ENCODE results near the gene ADORA1.

DNA sequence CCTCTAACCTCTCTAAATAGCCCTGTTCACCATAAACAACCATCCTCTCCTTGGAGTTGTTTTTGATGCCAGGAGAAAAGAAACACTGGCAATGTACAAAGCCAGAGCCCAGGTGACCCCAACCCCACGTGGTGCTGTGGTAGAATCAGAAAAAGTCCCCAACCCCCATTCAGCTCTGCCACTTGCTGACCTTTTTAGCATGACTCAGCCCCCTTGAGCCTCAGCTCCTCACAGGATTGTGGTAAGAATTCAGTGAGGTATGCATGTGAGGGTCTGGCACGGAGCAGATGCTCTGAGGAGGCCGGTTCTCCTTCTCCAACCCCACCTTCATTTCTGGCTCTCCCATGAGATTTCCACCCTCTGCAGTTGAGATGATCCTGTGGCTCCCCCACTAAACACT lies 70.1 kb downstream of the ADORA1 start:
- TF ChIP-seq TAF1 (IDR thresholded peaks at IDR 0.05; ENCODE audit: low read depth, low read length) (no peak), POLR2AphosphoS5 (IDR thresholded peaks at IDR 0.05; ENCODE audit: low read depth, low read length) (no peak), POLR2A (IDR thresholded peaks at IDR 0.05; ENCODE audit: low read depth, low read length) (no peak), SPI1 (IDR thresholded peaks at IDR 0.05; ENCODE audit: low read depth, low read length) (no peak), POU2F2 (IDR thresholded peaks at IDR 0.05; ENCODE audit: low read depth, low read length) (no peak), PAX5 (IDR thresholded peaks at IDR 0.05; ENCODE audit: insufficient read depth, low read length, severe bottlenecking) (no peak)
